HG03045 (cell line): Measurements from ENCODE around the gene PDS5B.

Source experiments
- ATAC-seq: cut with Tn5 transposase; IDR thresholded peaks from one replicate; pipeline ENCODE4 v1.9.1; 2021; ENCODE audit warnings: mild to moderate bottlenecking, moderate library complexity; ENCODE audit not compliant: unreplicated experiment

PDS5B gene

GRCh38 chr13:32589471-32589870 is 3.2 kb downstream of the PDS5B start:
- no peak for ATAC-seq

GRCh38 chr13:32590266-32590665 is 4.0 kb downstream of the PDS5B start:
- ATAC-seq, result no peak

- ATAC-seq, result no peak
Measured at GRCh38 chr13:32592082-32592481, 5.8 kb downstream of the PDS5B start.

- ATAC-seq, result no peak
Measured at GRCh38 chr13:32594157-32594738, 8.0 kb downstream of the PDS5B start.

GRCh38 chr13:32595306-32595705 is 9.1 kb downstream of the PDS5B start:
- no peak for ATAC-seq

GRCh38 chr13:32600890-32601289 is 14.6 kb downstream of the PDS5B start:
- no peak for ATAC-seq

- ATAC-seq, result no peak
Measured at GRCh38 chr13:32609428-32609827, 23.2 kb downstream of the PDS5B start.

GRCh38 chr13:32610538-32610937 is 24.3 kb downstream of the PDS5B start:
- ATAC-seq, result no peak

- ATAC-seq, result no peak
Measured at GRCh38 chr13:32610977-32611376, 24.7 kb downstream of the PDS5B start.

GRCh38 chr13:32616883-32617511 is 30.7 kb downstream of the PDS5B start:
- ATAC-seq, result no peak

- ATAC-seq, result no peak
Measured at GRCh38 chr13:32622827-32623226, 36.6 kb downstream of the PDS5B start.

- no peak for ATAC-seq
Measured at GRCh38 chr13:32624441-32624840, 38.2 kb downstream of the PDS5B start.

GRCh38 chr13:32627793-32628192 is 41.5 kb downstream of the PDS5B start:
- no peak for ATAC-seq

- no peak for ATAC-seq
Measured at GRCh38 chr13:32629313-32629712, 43.1 kb downstream of the PDS5B start.

GRCh38 chr13:32629866-32630265 is 43.6 kb downstream of the PDS5B start:
- no peak for ATAC-seq

- ATAC-seq, result no peak
Measured at GRCh38 chr13:32632343-32632909, 46.2 kb downstream of the PDS5B start.

- ATAC-seq, result no peak
Measured at GRCh38 chr13:32636711-32637110, 50.5 kb downstream of the PDS5B start.

GRCh38 chr13:32638739-32639138 is 52.5 kb downstream of the PDS5B start:
- no peak for ATAC-seq

GRCh38 chr13:32639502-32640105 is 53.4 kb downstream of the PDS5B start:
- ATAC-seq, result no peak

GRCh38 chr13:32642316-32642715 is 56.1 kb downstream of the PDS5B start:
- ATAC-seq, result no peak

- ATAC-seq, result no peak
Measured at GRCh38 chr13:32642858-32643257, 56.6 kb downstream of the PDS5B start.

- no peak for ATAC-seq
Measured at GRCh38 chr13:32645854-32646253, 59.6 kb downstream of the PDS5B start.
